ENCODE measurements around the gene CD74. TPM values are rescaled to one million over a fixed set of nuclear protein-coding genes. Genes with fewer than 3 reads are reported as not detected.
A peak's percentile ranks its signal among the peaks of the same experiment; 100 is the strongest.

CD74 gene
- total and polyA plus RNA-seq, 10 of the 15 experiments (the other 5 are each of a cell fraction or from before 2014, with no cell fraction given): 1,387 to 11,063 (median 3,922) TPM

- TF ChIP-seq SUPT20H (IDR thresholded peaks at IDR 0.05; ENCODE audit: borderline replicate concordance, control insufficient read depth, low read depth, low read length) (no peak), HDGF (IDR thresholded peaks at IDR 0.05) (peak; percentile 84; the same call in 1 of the 2 replicates), POLR2A (IDR thresholded peaks at IDR 0.05; ENCODE audit: low read depth, low read length) (peak; percentile 79), STAT1 (conservative IDR thresholded peaks at IDR 0.05) (no peak), TCF3 (IDR thresholded peaks at IDR 0.05; ENCODE audit: borderline replicate concordance, insufficient read depth, low read depth, low read length) (no peak), CHD4 (IDR thresholded peaks at IDR 0.05) (no peak), ZNF217 (IDR thresholded peaks at IDR 0.05) (no peak), SMARCA5 (IDR thresholded peaks at IDR 0.05) (no peak), TAF1 (IDR thresholded peaks at IDR 0.05; ENCODE audit: borderline replicate concordance, low read depth, low read length) (no peak), SKIL (IDR thresholded peaks at IDR 0.05; ENCODE audit: low read depth, poor library complexity, severe bottlenecking) (no peak), JUNB (IDR thresholded peaks at IDR 0.05) (no peak), REST (IDR thresholded peaks at IDR 0.05; ENCODE audit: low read depth, low read length) (no peak), ESRRA (IDR thresholded peaks at IDR 0.05; ENCODE audit: low read length) (no peak), EED (IDR thresholded peaks at IDR 0.05; ENCODE audit: low read depth) (peak; percentile 43; the same call in 1 of the 2 replicates)
- TF ChIP-seq, protein P1, sequence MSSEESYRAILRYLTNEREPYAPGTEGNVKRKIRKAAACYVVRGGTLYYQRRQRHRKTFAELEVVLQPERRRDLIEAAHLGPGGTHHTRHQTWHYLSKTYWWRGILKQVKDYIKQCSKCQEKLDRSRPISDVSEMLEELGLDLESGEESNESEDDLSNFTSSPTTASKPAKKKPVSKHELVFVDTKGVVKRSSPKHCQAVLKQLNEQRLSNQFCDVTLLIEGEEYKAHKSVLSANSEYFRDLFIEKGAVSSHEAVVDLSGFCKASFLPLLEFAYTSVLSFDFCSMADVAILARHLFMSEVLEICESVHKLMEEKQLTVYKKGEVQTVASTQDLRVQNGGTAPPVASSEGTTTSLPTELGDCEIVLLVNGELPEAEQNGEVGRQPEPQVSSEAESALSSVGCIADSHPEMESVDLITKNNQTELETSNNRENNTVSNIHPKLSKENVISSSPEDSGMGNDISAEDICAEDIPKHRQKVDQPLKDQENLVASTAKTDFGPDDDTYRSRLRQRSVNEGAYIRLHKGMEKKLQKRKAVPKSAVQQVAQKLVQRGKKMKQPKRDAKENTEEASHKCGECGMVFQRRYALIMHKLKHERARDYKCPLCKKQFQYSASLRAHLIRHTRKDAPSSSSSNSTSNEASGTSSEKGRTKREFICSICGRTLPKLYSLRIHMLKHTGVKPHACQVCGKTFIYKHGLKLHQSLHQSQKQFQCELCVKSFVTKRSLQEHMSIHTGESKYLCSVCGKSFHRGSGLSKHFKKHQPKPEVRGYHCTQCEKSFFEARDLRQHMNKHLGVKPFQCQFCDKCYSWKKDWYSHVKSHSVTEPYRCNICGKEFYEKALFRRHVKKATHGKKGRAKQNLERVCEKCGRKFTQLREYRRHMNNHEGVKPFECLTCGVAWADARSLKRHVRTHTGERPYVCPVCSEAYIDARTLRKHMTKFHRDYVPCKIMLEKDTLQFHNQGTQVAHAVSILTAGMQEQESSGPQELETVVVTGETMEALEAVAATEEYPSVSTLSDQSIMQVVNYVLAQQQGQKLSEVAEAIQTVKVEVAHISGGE (CRISPR knock-in tag; IDR thresholded peaks at IDR 0.05): no peak
- TF ChIP-seq, protein P2, sequence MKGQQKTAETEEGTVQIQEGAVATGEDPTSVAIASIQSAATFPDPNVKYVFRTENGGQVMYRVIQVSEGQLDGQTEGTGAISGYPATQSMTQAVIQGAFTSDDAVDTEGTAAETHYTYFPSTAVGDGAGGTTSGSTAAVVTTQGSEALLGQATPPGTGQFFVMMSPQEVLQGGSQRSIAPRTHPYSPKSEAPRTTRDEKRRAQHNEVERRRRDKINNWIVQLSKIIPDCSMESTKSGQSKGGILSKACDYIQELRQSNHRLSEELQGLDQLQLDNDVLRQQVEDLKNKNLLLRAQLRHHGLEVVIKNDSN (IDR thresholded peaks at IDR 0.05; ENCODE audit: borderline replicate concordance, extremely low read length, insufficient read depth, low read depth, low read length): no peak
- TF ChIP-seq, protein P3, sequence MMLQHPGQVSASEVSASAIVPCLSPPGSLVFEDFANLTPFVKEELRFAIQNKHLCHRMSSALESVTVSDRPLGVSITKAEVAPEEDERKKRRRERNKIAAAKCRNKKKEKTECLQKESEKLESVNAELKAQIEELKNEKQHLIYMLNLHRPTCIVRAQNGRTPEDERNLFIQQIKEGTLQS (IDR thresholded peaks at IDR 0.05; ENCODE audit: borderline replicate concordance, extremely low read depth, low read depth, low read length): no peak
- TF ChIP-seq, protein P4, sequence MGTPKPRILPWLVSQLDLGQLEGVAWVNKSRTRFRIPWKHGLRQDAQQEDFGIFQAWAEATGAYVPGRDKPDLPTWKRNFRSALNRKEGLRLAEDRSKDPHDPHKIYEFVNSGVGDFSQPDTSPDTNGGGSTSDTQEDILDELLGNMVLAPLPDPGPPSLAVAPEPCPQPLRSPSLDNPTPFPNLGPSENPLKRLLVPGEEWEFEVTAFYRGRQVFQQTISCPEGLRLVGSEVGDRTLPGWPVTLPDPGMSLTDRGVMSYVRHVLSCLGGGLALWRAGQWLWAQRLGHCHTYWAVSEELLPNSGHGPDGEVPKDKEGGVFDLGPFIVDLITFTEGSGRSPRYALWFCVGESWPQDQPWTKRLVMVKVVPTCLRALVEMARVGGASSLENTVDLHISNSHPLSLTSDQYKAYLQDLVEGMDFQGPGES (IDR thresholded peaks at IDR 0.05): no peak
- TF ChIP-seq, protein P5, sequence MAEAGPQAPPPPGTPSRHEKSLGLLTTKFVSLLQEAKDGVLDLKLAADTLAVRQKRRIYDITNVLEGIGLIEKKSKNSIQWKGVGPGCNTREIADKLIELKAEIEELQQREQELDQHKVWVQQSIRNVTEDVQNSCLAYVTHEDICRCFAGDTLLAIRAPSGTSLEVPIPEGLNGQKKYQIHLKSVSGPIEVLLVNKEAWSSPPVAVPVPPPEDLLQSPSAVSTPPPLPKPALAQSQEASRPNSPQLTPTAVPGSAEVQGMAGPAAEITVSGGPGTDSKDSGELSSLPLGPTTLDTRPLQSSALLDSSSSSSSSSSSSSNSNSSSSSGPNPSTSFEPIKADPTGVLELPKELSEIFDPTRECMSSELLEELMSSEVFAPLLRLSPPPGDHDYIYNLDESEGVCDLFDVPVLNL (IDR thresholded peaks at IDR 0.05; ENCODE audit: low read depth, low read length): no peak
Measured at GRCh38 chr5:150406723-150407095, 6.0 kb downstream of the CD74 start (continued).

Measured in GM12878 (cell line).